Transverse colon (tissue), 4 donors: ENCODE data around the gene TMEM205. TPM values are rescaled to one million over a fixed set of nuclear protein-coding genes. Genes with fewer than 3 reads are reported as not detected.
A peak's percentile ranks its signal among the peaks of the same experiment; 100 is the strongest.
"Not testable (repeated sequence)": the region's sequence is repeated elsewhere in the genome, so short reads cannot be mapped to it uniquely, and the experiment has no call there.

ENCODE experiments used
- DNase-seq: peaks from one replicate; pipeline ENCODE4 v3.0.0-alpha.2; 2019
- H3K27ac ChIP-seq, 4 donors: fragments of 200-600 bp; sonication (generic); 2 replicates each; pipeline ENCODE4 v1.5.1; 2016 to 2018; ENCODE audit warnings: inconsistent platforms in 4 of 4
- H3K27me3 ChIP-seq: fragments of 200-600 bp; sonication (generic); 2 replicates; pipeline ENCODE4 v1.5.1; 2017; ENCODE audit warnings: inconsistent platforms
- H3K36me3 ChIP-seq, 4 donors: fragments of 200-600 bp; sonication (generic); 2 replicates each; pipeline ENCODE4 v1.5.1; 2017 to 2019; ENCODE audit warnings: inconsistent platforms in 4 of 4
- H3K4me1 ChIP-seq, 4 donors: fragments of 200-600 bp; sonication (generic); 2 replicates each; pipeline ENCODE4 v1.5.1; 2017 to 2020; ENCODE audit warnings: inconsistent platforms in 4 of 4
- H3K4me3 ChIP-seq, 4 donors: fragments of 200-600 bp; sonication (generic); 1 replicate in 1 of 4; 2 replicates in 3 of 4; pipeline versions ENCODE4 v1.5.1 to v1.6.1; 2017 to 2019; ENCODE audit warnings: inconsistent platforms in 4 of 4
- H3K9me3 ChIP-seq, 2 donors: fragments of 200-600 bp; sonication (generic); 2 replicates each; pipeline ENCODE4 v1.5.1; 2017 to 2019; ENCODE audit warnings: inconsistent platforms in 2 of 2
- EP300 ChIP-seq: sonication (generic); formaldehyde crosslinking; IDR thresholded peaks from one replicate; pipeline ENCODE4 v1.6.1; 2017; ENCODE audit warnings: antibody characterized with exemption, low read depth
- POLR2A ChIP-seq: fragments of 450-650 bp; IDR thresholded peaks from one replicate; pipeline ENCODE4 v1.6.1; 2016; ENCODE audit warnings: antibody characterized with exemption, mild to moderate bottlenecking, moderate library complexity
- POLR2AphosphoS5 ChIP-seq, 3 donors: sonication (generic); formaldehyde crosslinking; IDR thresholded peaks; one replicate each; pipeline ENCODE4 v1.6.1; 2016; ENCODE audit warnings: antibody characterized with exemption in 3 of 3
- WGBS, 2 donors: methylation state at CpG; one replicate each; pipeline ENCODE4 v1.1.5; 2018; ENCODE audit warnings: low coverage in 1 of 2; 5-methylcytosine and 5-hydroxymethylcytosine counted together
- in situ Hi-C, 4 donors: fragments of 200-750 bp; cut with MboI; loops; one replicate each; pipeline versions ENCODE4 v1.15.0 to v1.15.1; 2017; ENCODE audit warnings: low sequenced_read_pairs in 3 of 4, low pct_ligation_motif_present in 1 of 4, low pct_unique_long_range_greater_than_20kb in 1 of 4
- intact Hi-C: fragments of 100-400 bp; cut with DNase I; formaldehyde crosslinking; loops from one replicate; pipeline ENCODE4 v1.15.1; 2023; ENCODE audit warnings: low total_unique reads
- total RNA-seq, 4 donors: library from RNA; depleted of rRNA; stranded (reverse); fragments of >200 nt; gene quantifications; one replicate each; pipeline ENCODE4 v1.1.0, GENCODE V29; 2016
- TF ChIP-seq, protein P1 (sequence below), 5 experiments: fragments of 200-600 bp in 3 of 5; fragments of 450-650 bp in 2 of 5; sonication (generic) in 3 of 5; IDR thresholded peaks; 1 replicate in 2 of 5; 2 replicates in 3 of 5; pipeline ENCODE4 v1.5.1; 2016 to 2017; ENCODE audit warnings: antibody characterized with exemption in 5 of 5, inconsistent platforms in 3 of 5, mild to moderate bottlenecking in 2 of 5, moderate library complexity in 1 of 5

The TMEM205 gene
- total RNA-seq, 4 donors from 2014 or later, result 18.7 to 163 (median 88.4) TPM

DNA sequence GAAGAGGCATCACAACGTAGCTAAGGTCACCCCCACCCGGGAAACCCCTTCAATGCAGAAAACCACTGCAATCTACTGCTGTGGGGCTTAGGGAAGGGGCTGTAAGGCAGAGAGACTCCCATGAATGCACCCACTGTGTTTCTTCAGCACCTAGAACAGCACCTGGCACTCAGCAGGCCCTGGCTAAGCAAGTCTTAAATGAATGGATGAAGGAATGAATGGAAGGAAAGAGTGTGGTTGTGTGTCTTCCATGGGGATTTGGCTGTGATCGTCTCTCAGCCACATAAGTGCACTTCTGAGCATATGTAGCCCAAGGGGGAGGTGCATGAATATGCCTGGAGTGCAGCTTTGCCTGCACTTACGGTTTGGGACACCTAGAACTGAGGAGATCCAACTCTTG lies 3.1 kb upstream of the TMEM205 start:
- Histone ChIP-seq H3K4me3 (no peak overlapping the region), H3K9me3 (no peaks in the 10 kb centered on the region), H3K27ac (no peak overlapping the region), H3K36me3 (no peaks in the 10 kb centered on the region), H3K4me1 (peaks cover 8 to 22% (median 20%) of the 10 kb centered on the region in 4 donors), H3K27me3 (no peaks in the 10 kb centered on the region)
- intact Hi-C loops (no loop called here), in situ Hi-C loops (no loop called here)
- no peak for DNase-seq
- 83 to 92% methylated on average over 2 to 4 of the region's 4 CpGs for WGBS, 2 donors
- TF ChIP-seq POLR2AphosphoS5 (IDR thresholded peaks at IDR 0.05), result no peak
- no peak for TF ChIP-seq EP300
- TF ChIP-seq, protein P1, sequence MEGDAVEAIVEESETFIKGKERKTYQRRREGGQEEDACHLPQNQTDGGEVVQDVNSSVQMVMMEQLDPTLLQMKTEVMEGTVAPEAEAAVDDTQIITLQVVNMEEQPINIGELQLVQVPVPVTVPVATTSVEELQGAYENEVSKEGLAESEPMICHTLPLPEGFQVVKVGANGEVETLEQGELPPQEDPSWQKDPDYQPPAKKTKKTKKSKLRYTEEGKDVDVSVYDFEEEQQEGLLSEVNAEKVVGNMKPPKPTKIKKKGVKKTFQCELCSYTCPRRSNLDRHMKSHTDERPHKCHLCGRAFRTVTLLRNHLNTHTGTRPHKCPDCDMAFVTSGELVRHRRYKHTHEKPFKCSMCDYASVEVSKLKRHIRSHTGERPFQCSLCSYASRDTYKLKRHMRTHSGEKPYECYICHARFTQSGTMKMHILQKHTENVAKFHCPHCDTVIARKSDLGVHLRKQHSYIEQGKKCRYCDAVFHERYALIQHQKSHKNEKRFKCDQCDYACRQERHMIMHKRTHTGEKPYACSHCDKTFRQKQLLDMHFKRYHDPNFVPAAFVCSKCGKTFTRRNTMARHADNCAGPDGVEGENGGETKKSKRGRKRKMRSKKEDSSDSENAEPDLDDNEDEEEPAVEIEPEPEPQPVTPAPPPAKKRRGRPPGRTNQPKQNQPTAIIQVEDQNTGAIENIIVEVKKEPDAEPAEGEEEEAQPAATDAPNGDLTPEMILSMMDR (IDR thresholded peaks at IDR 0.05), result no peak
- TF ChIP-seq POLR2A, result no peak

DNA sequence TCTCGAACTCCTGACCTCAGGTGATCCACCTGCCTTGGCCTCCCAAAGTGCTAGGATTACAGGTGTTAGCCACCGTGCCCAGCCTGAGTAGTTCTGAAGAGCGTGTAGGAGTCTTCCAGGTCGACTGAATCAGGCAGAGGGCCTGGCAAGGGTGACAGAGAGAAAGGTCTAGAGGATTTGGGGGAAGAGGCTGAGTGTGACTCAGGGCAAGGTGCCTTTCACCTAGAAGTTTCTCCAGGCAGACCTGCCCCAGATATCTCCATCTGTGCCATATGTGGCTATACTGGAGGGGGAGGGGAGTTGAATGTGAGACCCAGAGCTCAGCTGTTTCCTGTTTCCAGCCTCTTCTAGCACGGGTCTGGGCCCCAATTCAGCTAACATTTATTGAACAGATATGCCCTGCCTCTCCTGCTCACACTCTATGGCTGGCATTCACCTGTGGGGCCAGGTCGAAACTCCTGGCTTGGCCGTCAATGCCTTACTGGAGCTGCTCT lies 1.5 kb upstream of the TMEM205 start:
- no peaks in the 10 kb centered on the region for H3K27me3 ChIP-seq
- 75% methylated on average over 7 of the region's 7 CpGs; no CpG with 5 or more reads in 1 of the 2 donors for WGBS, 2 donors
- DNase-seq, result no peak
- TF ChIP-seq POLR2A, result no peak
- intact Hi-C loops, result no loop called here
- peaks cover 11 to 31% (median 27%) of the 10 kb centered on the region in 4 donors for H3K4me1 ChIP-seq
- H3K27ac ChIP-seq, result no peak overlapping the region
- in situ Hi-C loops, result no loop called here
- no peaks in the 10 kb centered on the region for H3K9me3 ChIP-seq
- no peaks in the 10 kb centered on the region for H3K36me3 ChIP-seq
- H3K4me3 ChIP-seq, result no peak overlapping the region

GRCh38 chr19:11345122-11345803 lies 805 bp downstream of the TMEM205 start:
- peak overlapping the region in 3 of 4 donors; percentile 56 to 76 (median 56) for H3K4me3 ChIP-seq
- WGBS, 2 donors, result 39% methylated on average over 15 of the region's 15 CpGs; no CpG with 5 or more reads in 1 of the 2 donors
- TF ChIP-seq EP300, result no peak
- no peak for TF ChIP-seq POLR2AphosphoS5 (IDR thresholded peaks at IDR 0.05)
- TF ChIP-seq, protein P1 (IDR thresholded peaks at IDR 0.05), result no peak
- no peak for TF ChIP-seq POLR2A
- H3K27ac ChIP-seq, result peak overlapping the region; percentile 82 to 92 (median 84)
- intact Hi-C loops, result no loop called here
- H3K9me3 ChIP-seq, result no peaks in the 10 kb centered on the region
- H3K4me1 ChIP-seq, result peaks cover 11 to 31% (median 27%) of the 10 kb centered on the region in 4 donors
- H3K36me3 ChIP-seq, result no peaks in the 10 kb centered on the region
- DNase-seq, result no peak
- in situ Hi-C loops, result no loop called here
- H3K27me3 ChIP-seq, result no peaks in the 10 kb centered on the region

GRCh38 chr19:11342429-11342828 lies 3.6 kb downstream of the TMEM205 start:
- H3K4me3 ChIP-seq, result no peak overlapping the region
- TF ChIP-seq POLR2AphosphoS5 (IDR thresholded peaks at IDR 0.05) (no peak), POLR2A (no peak)
- TF ChIP-seq, protein P1 (IDR thresholded peaks at IDR 0.05), result no peak
- DNase-seq, result no peak
- 89 to 100% methylated on average over 3 of the region's 3 CpGs for WGBS, 2 donors
- no peaks in the 10 kb centered on the region for H3K36me3 ChIP-seq
- no peak overlapping the region for H3K27ac ChIP-seq
- intact Hi-C loops, result no loop called here
- no peaks in the 10 kb centered on the region for H3K27me3 ChIP-seq
- in situ Hi-C loops, result no loop called here
- no peaks in the 10 kb centered on the region for H3K9me3 ChIP-seq
- peaks cover 22 to 52% (median 49%) of the 10 kb centered on the region in 4 donors for H3K4me1 ChIP-seq

DNA sequence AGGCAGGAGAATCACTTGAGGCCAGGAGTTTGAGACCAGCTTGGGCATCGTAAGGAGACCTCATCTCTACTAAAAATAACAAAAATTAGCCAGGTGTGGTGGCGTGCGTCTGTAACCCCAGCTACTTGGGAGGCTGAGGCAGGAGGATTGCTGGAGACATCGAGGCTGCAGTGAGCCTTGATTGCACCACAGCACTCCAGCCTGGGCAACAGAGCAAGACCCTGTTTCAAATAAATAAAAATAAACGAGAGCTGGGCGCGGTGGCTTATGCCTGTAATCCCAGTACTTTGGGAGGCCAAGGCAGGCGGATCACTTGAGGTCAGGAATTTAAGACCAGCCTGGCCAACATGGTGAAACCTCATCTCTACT lies 6.0 kb downstream of the TMEM205 start:
- H3K9me3 ChIP-seq, in situ Hi-C loops, DNase-seq, H3K27me3 ChIP-seq, intact Hi-C loops, H3K36me3 ChIP-seq: not testable (repeated sequence)
- H3K27ac ChIP-seq, result peak overlapping the region; percentile 79 to 93 (median 90)
- H3K4me1 ChIP-seq, result peaks cover 17 to 40% (median 38%) of the 10 kb centered on the region in 4 donors
- 51 to 76% methylated on average over 4 to 8 of the region's 8 CpGs for WGBS, 2 donors
- peak overlapping the region in 2 of 4 donors; percentile 70 to 82 for H3K4me3 ChIP-seq
